OCI-LY3 (cell line): ENCODE measurements around the gene CDC42EP2.

Source experiments
- H2AFZ ChIP-seq: fragments of 200-600, 300-600 bp; shearing (Covaris generic); 2 replicates; pipeline ENCODE4 v1.6.0; 2014; ENCODE audit warnings: antibody characterized with exemption, low read depth, low read length
- H3K27ac ChIP-seq: fragments of 200-600, 300-600 bp; sonication (generic); 2 replicates; pipeline ENCODE4 v1.5.1; 2014; ENCODE audit warnings: mild to moderate bottlenecking, low read length, moderate library complexity, mixed read lengths
- H3K27me3 ChIP-seq: fragments of 200-600, 300-600 bp; sonication (generic); 2 replicates; pipeline ENCODE4 v1.6.1; 2014; ENCODE audit warnings: low read depth, low read length, mixed read lengths
- H3K36me3 ChIP-seq: fragments of 200-600, 300-600 bp; sonication (generic); replicated peaks from 2 replicates; pipeline ENCODE3; 2014; ENCODE audit warnings: low read depth, low read length, mixed read lengths
- H3K4me1 ChIP-seq: fragments of 300-600, 200-600 bp; sonication (generic); 2 replicates; pipeline ENCODE4 v1.6.1; 2014; ENCODE audit warnings: low read length, mixed read lengths
- H3K4me2 ChIP-seq: fragments of 200-600, 300-600 bp; sonication (generic); 2 replicates; pipeline ENCODE4 v1.6.1; 2014; ENCODE audit warnings: low read length, mixed read lengths
- H3K4me3 ChIP-seq: fragments of 300-600, 200-600 bp; sonication (generic); 2 replicates; pipeline ENCODE4 v1.5.1; 2014; ENCODE audit warnings: antibody characterized with exemption, mild to moderate bottlenecking, low read length, moderate library complexity
- H3K79me2 ChIP-seq: fragments of 300-600, 200-600 bp; shearing (Covaris generic); 2 replicates; pipeline ENCODE4 v1.6.1; 2014; ENCODE audit warnings: mild to moderate bottlenecking, low read length, mixed read lengths
- H3K9ac ChIP-seq: fragments of 300-600, 200-600 bp; shearing (Covaris generic); 2 replicates; pipeline ENCODE4 v1.6.0; 2014; ENCODE audit warnings: mild to moderate bottlenecking, low read length, moderate library complexity
- H3K9me3 ChIP-seq: fragments of 200-600, 300-600 bp; shearing (Covaris generic); 2 replicates; pipeline ENCODE4 v1.6.1; 2014; ENCODE audit warnings: low read length, mixed read lengths; ENCODE audit not compliant: insufficient read depth
- H4K20me1 ChIP-seq: fragments of 200-600, 300-600 bp; sonication (generic); 2 replicates; pipeline ENCODE4 v1.6.1; 2016; ENCODE audit warnings: low read length, mixed read lengths; ENCODE audit not compliant: insufficient read depth
- EZH2phosphoT487 ChIP-seq: fragments of 200-600 bp; shearing (Covaris generic); IDR thresholded peaks from 2 replicates; pipeline ENCODE4 v1.6.1; 2018; ENCODE audit warnings: antibody characterized with exemption, mixed run types, low read depth
- TF ChIP-seq, protein P1 (sequence below): fragments of 200-600, 300-600 bp; sonication (generic); IDR thresholded peaks from 2 replicates; pipeline ENCODE4 v1.5.1; 2014; ENCODE audit warnings: antibody characterized with exemption, low read length, low read depth

The CDC42EP2 gene

DNA sequence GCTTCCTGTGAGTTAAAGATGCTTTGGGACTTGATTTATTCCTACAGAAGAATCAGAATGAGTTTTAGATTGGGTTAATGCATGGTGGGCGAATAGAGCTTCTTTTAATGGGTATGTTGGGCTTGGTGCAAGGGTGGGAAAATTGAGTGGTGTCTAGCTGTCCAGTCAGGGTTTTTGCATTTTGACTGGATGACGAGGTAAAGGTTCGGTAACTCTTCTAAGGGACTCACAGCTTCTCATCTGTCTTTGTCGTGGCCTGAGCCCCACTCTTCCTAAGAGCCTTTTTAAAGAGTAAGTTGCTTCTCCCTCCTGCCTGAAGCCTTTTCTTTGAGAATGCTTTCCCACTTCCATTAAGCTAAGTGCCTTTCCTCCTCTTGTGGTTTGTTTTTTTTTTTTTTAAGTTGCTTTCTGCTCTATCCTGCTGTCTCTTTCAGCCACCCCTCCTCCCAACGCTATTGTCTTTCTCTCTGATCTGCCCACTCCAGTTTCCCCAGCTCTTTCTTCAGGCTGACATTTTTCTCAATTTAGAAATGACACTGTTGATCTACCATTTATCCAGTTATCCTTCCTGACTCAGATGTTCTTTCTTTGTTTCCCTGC is 20.1 kb downstream of the CDC42EP2 start:
- Histone ChIP-seq H3K79me2 (peaks cover 58% of the 10 kb centered on the region), H4K20me1 (peaks cover 30% of the 10 kb centered on the region), H2AFZ (no peak overlapping the region), H3K27me3 (no peaks in the 10 kb centered on the region), H3K36me3 (peaks cover 22% of the 10 kb centered on the region), H3K4me2 (peak overlapping the region; percentile 94), H3K4me1 (peaks cover 14% of the 10 kb centered on the region), H3K27ac (no peak overlapping the region), H3K9ac (peak overlapping the region; percentile 89), H3K9me3 (no peaks in the 10 kb centered on the region), H3K4me3 (peak overlapping the region; percentile 82)
- no peak for TF ChIP-seq EZH2phosphoT487
- TF ChIP-seq, protein P1, sequence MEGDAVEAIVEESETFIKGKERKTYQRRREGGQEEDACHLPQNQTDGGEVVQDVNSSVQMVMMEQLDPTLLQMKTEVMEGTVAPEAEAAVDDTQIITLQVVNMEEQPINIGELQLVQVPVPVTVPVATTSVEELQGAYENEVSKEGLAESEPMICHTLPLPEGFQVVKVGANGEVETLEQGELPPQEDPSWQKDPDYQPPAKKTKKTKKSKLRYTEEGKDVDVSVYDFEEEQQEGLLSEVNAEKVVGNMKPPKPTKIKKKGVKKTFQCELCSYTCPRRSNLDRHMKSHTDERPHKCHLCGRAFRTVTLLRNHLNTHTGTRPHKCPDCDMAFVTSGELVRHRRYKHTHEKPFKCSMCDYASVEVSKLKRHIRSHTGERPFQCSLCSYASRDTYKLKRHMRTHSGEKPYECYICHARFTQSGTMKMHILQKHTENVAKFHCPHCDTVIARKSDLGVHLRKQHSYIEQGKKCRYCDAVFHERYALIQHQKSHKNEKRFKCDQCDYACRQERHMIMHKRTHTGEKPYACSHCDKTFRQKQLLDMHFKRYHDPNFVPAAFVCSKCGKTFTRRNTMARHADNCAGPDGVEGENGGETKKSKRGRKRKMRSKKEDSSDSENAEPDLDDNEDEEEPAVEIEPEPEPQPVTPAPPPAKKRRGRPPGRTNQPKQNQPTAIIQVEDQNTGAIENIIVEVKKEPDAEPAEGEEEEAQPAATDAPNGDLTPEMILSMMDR: no peak

DNA sequence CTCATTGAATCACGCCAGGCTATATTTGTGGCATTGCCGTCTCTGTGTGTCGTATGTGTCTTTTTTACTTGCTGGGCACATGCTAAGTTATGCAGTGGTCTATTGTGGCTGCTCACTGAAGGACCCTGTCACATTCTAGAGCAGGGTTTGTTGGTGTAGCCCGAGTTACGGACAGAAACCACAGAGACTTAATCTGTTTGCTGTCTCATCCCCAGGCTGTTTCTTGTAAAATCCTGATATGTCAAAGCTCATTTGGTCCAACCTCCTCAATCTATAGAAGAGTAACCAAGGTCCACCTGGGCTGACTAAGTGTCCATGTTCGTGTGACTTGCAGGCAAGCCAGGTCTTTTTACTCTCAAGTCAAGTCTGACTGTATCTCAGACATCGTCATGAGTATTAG is 24.0 kb downstream of the CDC42EP2 start:
- no peak overlapping the region for H3K4me2 ChIP-seq
- peaks cover 51% of the 10 kb centered on the region for H3K36me3 ChIP-seq
- peaks cover 12% of the 10 kb centered on the region for H3K4me1 ChIP-seq
- H3K4me3 ChIP-seq: no peak overlapping the region
- TF ChIP-seq, protein P1: no peak
- no peaks in the 10 kb centered on the region for H3K27me3 ChIP-seq
- peaks cover 39% of the 10 kb centered on the region for H4K20me1 ChIP-seq
- no peak overlapping the region for H2AFZ ChIP-seq
- no peak overlapping the region for H3K9ac ChIP-seq
- H3K27ac ChIP-seq: no peak overlapping the region
- H3K9me3 ChIP-seq: no peaks in the 10 kb centered on the region
- H3K79me2 ChIP-seq: peaks cover 59% of the 10 kb centered on the region

DNA sequence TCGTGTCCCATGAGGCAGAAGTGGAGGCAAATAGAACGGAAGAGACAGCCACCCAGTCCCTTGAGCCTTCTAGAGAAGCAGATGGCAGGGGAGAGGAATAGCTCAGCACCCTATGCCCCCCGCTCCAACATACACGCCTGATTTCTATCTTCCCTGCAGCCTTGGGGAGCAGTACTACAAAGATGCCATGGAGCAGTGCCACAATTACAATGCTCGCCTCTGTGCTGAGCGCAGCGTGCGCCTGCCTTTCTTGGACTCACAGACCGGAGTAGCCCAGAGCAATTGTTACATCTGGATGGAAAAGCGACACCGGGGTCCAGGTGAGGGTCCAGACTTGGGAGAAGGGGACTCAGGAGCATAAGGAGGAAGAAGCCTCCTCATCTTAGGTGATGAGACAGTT is 25.6 kb downstream of the CDC42EP2 start:
- peaks cover 4% of the 10 kb centered on the region for H3K4me1 ChIP-seq
- no peaks in the 10 kb centered on the region for H3K9me3 ChIP-seq
- no peak overlapping the region for H3K27ac ChIP-seq
- peaks cover 29% of the 10 kb centered on the region for H4K20me1 ChIP-seq
- TF ChIP-seq, protein P1: no peak
- no peak for TF ChIP-seq EZH2phosphoT487
- no peak overlapping the region for H3K4me2 ChIP-seq
- no peak overlapping the region for H3K9ac ChIP-seq
- H3K36me3 ChIP-seq: peaks cover 64% of the 10 kb centered on the region
- H3K79me2 ChIP-seq: peaks cover 43% of the 10 kb centered on the region
- H3K4me3 ChIP-seq: no peak overlapping the region
- H2AFZ ChIP-seq: no peak overlapping the region
- no peaks in the 10 kb centered on the region for H3K27me3 ChIP-seq

DNA sequence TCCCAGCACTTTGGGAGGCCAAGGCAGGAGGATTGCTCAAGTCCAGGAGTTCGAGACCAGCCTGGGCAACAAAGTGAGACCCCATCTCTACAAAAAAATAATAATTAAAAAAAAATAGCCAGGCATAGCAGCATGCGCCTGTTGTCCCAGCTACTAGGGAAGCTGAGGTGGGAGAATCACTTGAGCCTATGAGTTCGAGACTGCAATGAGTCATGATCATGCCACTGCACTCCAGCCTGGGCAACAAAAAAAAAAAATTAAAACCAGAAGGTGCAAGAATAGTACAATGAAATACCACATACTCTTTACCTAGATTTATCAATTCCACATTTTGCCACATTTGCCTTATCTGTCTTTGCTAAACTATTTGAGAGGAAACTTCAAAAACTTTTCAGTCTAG is 27.2 kb downstream of the CDC42EP2 start:
- Histone ChIP-seq H3K4me3 (no peak overlapping the region), H3K79me2 (peaks cover 29% of the 10 kb centered on the region), H3K36me3 (peaks cover 70% of the 10 kb centered on the region), H4K20me1 (peaks cover 25% of the 10 kb centered on the region), H3K27ac (no peak overlapping the region), H3K27me3 (no peaks in the 10 kb centered on the region), H3K9ac (no peak overlapping the region), H3K4me1 (no peaks in the 10 kb centered on the region), H2AFZ (no peak overlapping the region), H3K4me2 (no peak overlapping the region), H3K9me3 (no peaks in the 10 kb centered on the region)
- TF ChIP-seq, protein P1: no peak
- no peak for TF ChIP-seq EZH2phosphoT487
